Measurements from ENCODE around the gene PKN2. TPM values are rescaled to one million over a fixed set of nuclear protein-coding genes. Genes with fewer than 3 reads are reported as not detected.
"Not testable (repeated sequence)": the region's sequence is repeated elsewhere in the genome, so short reads cannot be mapped to it uniquely, and the experiment has no call there.

Gene PKN2
- total RNA-seq, 1 donor, result 74.3 TPM

- no peaks in the 10 kb centered on the region for H3K9me3 ChIP-seq (ENCODE audit: low read depth, low read length)
- H3K4me1 ChIP-seq (ENCODE audit: insufficient read depth, low read length), result no peaks in the 10 kb centered on the region
These were observed 95.8 kb downstream of the PKN2 start for GRCh38 chr1:88779880-88780279.

GRCh38 chr1:88780485-88780884 lies 96.4 kb downstream of the PKN2 start:
- Histone ChIP-seq H3K9me3 (ENCODE audit: low read depth, low read length) (no peaks in the 10 kb centered on the region), H3K4me1 (ENCODE audit: insufficient read depth, low read length) (no peaks in the 10 kb centered on the region), H3K4me3 (ENCODE audit: low read length) (no peak overlapping the region), H3K27me3 (ENCODE audit: insufficient read depth, low read length) (no peaks in the 10 kb centered on the region)

More at GRCh38 chr1:88779880-88780279, 95.8 kb downstream of the PKN2 start:
- Histone ChIP-seq H3K4me3 (ENCODE audit: low read length) (no peak overlapping the region), H3K27me3 (ENCODE audit: insufficient read depth, low read length) (no peaks in the 10 kb centered on the region)

GRCh38 chr1:88783145-88783544 lies 99.1 kb downstream of the PKN2 start:
- H3K4me3 ChIP-seq (ENCODE audit: low read length), result no peak overlapping the region
- H3K9me3 ChIP-seq (ENCODE audit: low read depth, low read length), result no peaks in the 10 kb centered on the region
- H3K27me3 ChIP-seq (ENCODE audit: insufficient read depth, low read length), result no peaks in the 10 kb centered on the region
- H3K4me1 ChIP-seq (ENCODE audit: insufficient read depth, low read length), result no peaks in the 10 kb centered on the region

- H3K4me3 ChIP-seq (ENCODE audit: low read length), result no peak overlapping the region
- H3K4me1 ChIP-seq (ENCODE audit: insufficient read depth, low read length), result no peaks in the 10 kb centered on the region
- H3K9me3 ChIP-seq (ENCODE audit: low read depth, low read length), result no peaks in the 10 kb centered on the region
- H3K27me3 ChIP-seq (ENCODE audit: insufficient read depth, low read length), result no peaks in the 10 kb centered on the region
These were observed 100.5 kb downstream of the PKN2 start for GRCh38 chr1:88784551-88784950.

GRCh38 chr1:88787023-88787903 lies 103.2 kb downstream of the PKN2 start:
- Histone ChIP-seq H3K27me3 (ENCODE audit: insufficient read depth, low read length) (no peaks in the 10 kb centered on the region), H3K4me1 (ENCODE audit: insufficient read depth, low read length) (no peaks in the 10 kb centered on the region), H3K4me3 (ENCODE audit: low read length) (no peak overlapping the region), H3K9me3 (ENCODE audit: low read depth, low read length) (no peaks in the 10 kb centered on the region)

GRCh38 chr1:88791192-88791591 lies 107.1 kb downstream of the PKN2 start:
- Histone ChIP-seq H3K9me3 (ENCODE audit: low read depth, low read length) (no peaks in the 10 kb centered on the region), H3K27me3 (ENCODE audit: insufficient read depth, low read length) (no peaks in the 10 kb centered on the region), H3K4me1 (ENCODE audit: insufficient read depth, low read length) (no peaks in the 10 kb centered on the region), H3K4me3 (ENCODE audit: low read length) (no peak overlapping the region)

- H3K4me3 ChIP-seq (ENCODE audit: low read length), result no peak overlapping the region
- no peaks in the 10 kb centered on the region for H3K27me3 ChIP-seq (ENCODE audit: insufficient read depth, low read length)
- H3K4me1 ChIP-seq (ENCODE audit: insufficient read depth, low read length), result peaks cover 3% of the 10 kb centered on the region
- peaks cover 5% of the 10 kb centered on the region for H3K9me3 ChIP-seq (ENCODE audit: low read depth, low read length)
These were observed 115.4 kb downstream of the PKN2 start for GRCh38 chr1:88799491-88799890.

GRCh38 chr1:88800382-88801051 lies 116.4 kb downstream of the PKN2 start:
- Histone ChIP-seq H3K4me3 (ENCODE audit: low read length) (no peak overlapping the region), H3K4me1 (ENCODE audit: insufficient read depth, low read length) (peaks cover 3% of the 10 kb centered on the region), H3K9me3 (ENCODE audit: low read depth, low read length) (peaks cover 5% of the 10 kb centered on the region), H3K27me3 (ENCODE audit: insufficient read depth, low read length) (no peaks in the 10 kb centered on the region)

GRCh38 chr1:88801575-88802208 lies 117.6 kb downstream of the PKN2 start:
- Histone ChIP-seq H3K4me1 (ENCODE audit: insufficient read depth, low read length) (peaks cover 3% of the 10 kb centered on the region), H3K27me3 (ENCODE audit: insufficient read depth, low read length) (no peaks in the 10 kb centered on the region), H3K9me3 (ENCODE audit: low read depth, low read length) (peaks cover 5% of the 10 kb centered on the region), H3K4me3 (ENCODE audit: low read length) (no peak overlapping the region)

- H3K4me1 ChIP-seq (ENCODE audit: insufficient read depth, low read length), result peaks cover 3% of the 10 kb centered on the region
- no peak overlapping the region for H3K4me3 ChIP-seq (ENCODE audit: low read length)
- H3K9me3 ChIP-seq (ENCODE audit: low read depth, low read length), result peaks cover 5% of the 10 kb centered on the region
These were observed 118.3 kb downstream of the PKN2 start for GRCh38 chr1:88802404-88802803.

GRCh38 chr1:88802950-88803349 lies 118.9 kb downstream of the PKN2 start:
- Histone ChIP-seq H3K4me3 (ENCODE audit: low read length) (no peak overlapping the region), H3K4me1 (ENCODE audit: insufficient read depth, low read length) (peaks cover 3% of the 10 kb centered on the region), H3K9me3 (ENCODE audit: low read depth, low read length) (peaks cover 5% of the 10 kb centered on the region), H3K27me3 (ENCODE audit: insufficient read depth, low read length) (no peaks in the 10 kb centered on the region)

More at GRCh38 chr1:88802404-88802803, 118.3 kb downstream of the PKN2 start:
- no peaks in the 10 kb centered on the region for H3K27me3 ChIP-seq (ENCODE audit: insufficient read depth, low read length)

GRCh38 chr1:88803444-88803843 lies 119.4 kb downstream of the PKN2 start:
- H3K4me3 ChIP-seq (ENCODE audit: low read length), result no peak overlapping the region
- H3K27me3 ChIP-seq (ENCODE audit: insufficient read depth, low read length), result no peaks in the 10 kb centered on the region
- peaks cover 3% of the 10 kb centered on the region for H3K4me1 ChIP-seq (ENCODE audit: insufficient read depth, low read length)
- peaks cover 5% of the 10 kb centered on the region for H3K9me3 ChIP-seq (ENCODE audit: low read depth, low read length)

GRCh38 chr1:88812366-88812765 lies 128.3 kb downstream of the PKN2 start:
- Histone ChIP-seq H3K27me3 (ENCODE audit: insufficient read depth, low read length) (no peaks in the 10 kb centered on the region), H3K9me3 (ENCODE audit: low read depth, low read length) (no peaks in the 10 kb centered on the region), H3K4me3 (ENCODE audit: low read length) (no peak overlapping the region)

GRCh38 chr1:88813471-88813870 lies 129.4 kb downstream of the PKN2 start:
- no peak overlapping the region for H3K4me3 ChIP-seq (ENCODE audit: low read length)
- no peaks in the 10 kb centered on the region for H3K4me1 ChIP-seq (ENCODE audit: insufficient read depth, low read length)
- H3K27me3 ChIP-seq (ENCODE audit: insufficient read depth, low read length), result no peaks in the 10 kb centered on the region
- H3K9me3 ChIP-seq (ENCODE audit: low read depth, low read length), result no peaks in the 10 kb centered on the region

More at GRCh38 chr1:88812366-88812765, 128.3 kb downstream of the PKN2 start:
- H3K4me1 ChIP-seq (ENCODE audit: insufficient read depth, low read length), result no peaks in the 10 kb centered on the region

- not testable (repeated sequence) for H3K4me3 ChIP-seq (ENCODE audit: low read length)
These were observed 135.6 kb downstream of the PKN2 start for GRCh38 chr1:88819642-88820041.

More at GRCh38 chr1:88819642-88820041, 135.6 kb downstream of the PKN2 start:
- H3K27me3 ChIP-seq (ENCODE audit: insufficient read depth, low read length); H3K9me3 ChIP-seq (ENCODE audit: low read depth, low read length); H3K4me1 ChIP-seq (ENCODE audit: insufficient read depth, low read length): not testable (repeated sequence)

Data from mononuclear cell (primary cell).